Upper lobe of left lung (tissue), 6 donors: ENCODE measurements around the gene PADI1. TPM values are rescaled to one million over a fixed set of nuclear protein-coding genes. Genes with fewer than 3 reads are reported as not detected.

Experiments used
- ATAC-seq, 2 donors: fragments of 200-7000 bp; cut with Tn5 transposase; one replicate each; pipeline ENCODE4 v1.9.1; 2022; ENCODE audit warnings: mild to moderate bottlenecking in 2 of 2, moderate library complexity in 2 of 2; ENCODE audit not compliant: low FRiP score in 2 of 2
- DNase-seq, 2 donors: peaks; one replicate each; pipeline ENCODE4 v3.0.0-alpha.2; 2019 to 2020
- H3K27ac ChIP-seq, 4 donors: fragments of 200-600 bp; sonication (generic); one replicate each; pipeline ENCODE4 v1.5.1; 2016 to 2019
- H3K27me3 ChIP-seq, 4 donors: fragments of 200-600 bp; sonication (generic); one replicate each; pipeline ENCODE4 v1.5.1; 2017 to 2019
- H3K36me3 ChIP-seq, 4 donors: fragments of 200-600 bp; sonication (generic); one replicate each; pipeline ENCODE4 v1.5.1; 2016 to 2019
- H3K4me1 ChIP-seq, 4 donors: fragments of 200-600 bp; sonication (generic); one replicate each; pipeline ENCODE4 v1.5.1; 2018 to 2019
- H3K4me3 ChIP-seq, 4 donors: fragments of 200-600 bp; sonication (generic); one replicate each; pipeline ENCODE4 v1.5.1; 2017 to 2019; ENCODE audit warnings: mild to moderate bottlenecking in 2 of 4, moderate library complexity in 1 of 4
- H3K9me3 ChIP-seq, 4 donors: fragments of 200-600 bp; sonication (generic); one replicate each; pipeline ENCODE4 v1.5.1; 2018 to 2019
- EP300 ChIP-seq, 4 donors: sonication (generic); formaldehyde crosslinking; IDR thresholded peaks; one replicate each; pipeline ENCODE4 v1.5.1; 2017; ENCODE audit warnings: antibody characterized with exemption in 4 of 4, control low read depth in 2 of 4
- POLR2A ChIP-seq, 4 donors: fragments of 450-650 bp; IDR thresholded peaks; one replicate each; pipeline ENCODE4 v1.5.1; 2016 to 2017; ENCODE audit warnings: antibody characterized with exemption in 4 of 4, mild to moderate bottlenecking in 2 of 4
- POLR2AphosphoS5 ChIP-seq, 2 donors: sonication (generic); formaldehyde crosslinking; IDR thresholded peaks; one replicate each; pipeline ENCODE4 v1.5.1; 2017; ENCODE audit warnings: antibody characterized with exemption in 2 of 2
- WGBS, 2 donors: methylation state at CpG; one replicate each; pipeline ENCODE4 v1.1.5; 2017 to 2018; 5-methylcytosine and 5-hydroxymethylcytosine counted together
- total RNA-seq, 6 donors: library from RNA; depleted of rRNA in 4 of 6; stranded (reverse); fragments of >200 nt in 4 of 6; gene quantifications; one replicate each; pipeline versions ENCODE4 v1.1.0 to v1.2.1, GENCODE V29; 2016 to 2021
- TF ChIP-seq, protein P1 (sequence below), 6 experiments: fragments of 450-650 bp in 4 of 6; fragments of 200-600 bp in 2 of 6; sonication (generic) in 2 of 6; IDR thresholded peaks; one replicate each; pipeline ENCODE4 v1.5.1; 2016 to 2019; ENCODE audit warnings: antibody characterized with exemption in 6 of 6
- donor health status: DM: no; HTN: no; CAD: no; lungs with moderate emphysema.
- donor health status: DM: no; HTN: yes; CAD: no; lungs with severe emphysema.

The PADI1 gene
- total RNA-seq, 6 donors from 2014 or later, result not detected

DNA sequence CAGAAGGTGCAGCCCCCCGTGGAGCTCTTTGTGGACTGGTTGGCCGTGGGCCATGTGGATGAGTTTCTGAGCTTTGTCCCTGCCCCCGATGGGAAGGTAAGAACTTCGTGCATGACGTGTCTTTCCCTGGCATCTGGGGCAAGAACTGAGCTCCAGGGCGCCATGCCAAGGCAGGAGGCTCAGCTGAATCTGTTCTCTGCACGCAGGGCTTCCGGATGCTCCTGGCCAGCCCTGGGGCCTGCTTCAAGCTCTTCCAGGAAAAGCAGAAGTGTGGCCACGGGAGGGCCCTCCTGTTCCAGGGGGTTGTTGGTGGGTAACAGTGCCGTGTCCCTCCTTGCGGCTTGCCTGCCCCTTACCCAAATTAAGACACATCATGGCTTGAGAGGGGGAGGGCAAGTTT, 71.6 kb downstream of the PADI1 start:
- peak in 1 of 2 donors; percentile 62 for DNase-seq
- no peak for ATAC-seq
- peaks cover 0 to 1% (median 0%) of the 10 kb centered on the region in 4 donors for H3K4me1 ChIP-seq
- 52 to 66% methylated on average over 7 to 11 of the region's 11 CpGs for WGBS, 2 donors
- TF ChIP-seq POLR2A (IDR thresholded peaks at IDR 0.05) (no peak), POLR2AphosphoS5 (IDR thresholded peaks at IDR 0.05) (no peak), EP300 (IDR thresholded peaks at IDR 0.05) (no peak)
- TF ChIP-seq, protein P1, sequence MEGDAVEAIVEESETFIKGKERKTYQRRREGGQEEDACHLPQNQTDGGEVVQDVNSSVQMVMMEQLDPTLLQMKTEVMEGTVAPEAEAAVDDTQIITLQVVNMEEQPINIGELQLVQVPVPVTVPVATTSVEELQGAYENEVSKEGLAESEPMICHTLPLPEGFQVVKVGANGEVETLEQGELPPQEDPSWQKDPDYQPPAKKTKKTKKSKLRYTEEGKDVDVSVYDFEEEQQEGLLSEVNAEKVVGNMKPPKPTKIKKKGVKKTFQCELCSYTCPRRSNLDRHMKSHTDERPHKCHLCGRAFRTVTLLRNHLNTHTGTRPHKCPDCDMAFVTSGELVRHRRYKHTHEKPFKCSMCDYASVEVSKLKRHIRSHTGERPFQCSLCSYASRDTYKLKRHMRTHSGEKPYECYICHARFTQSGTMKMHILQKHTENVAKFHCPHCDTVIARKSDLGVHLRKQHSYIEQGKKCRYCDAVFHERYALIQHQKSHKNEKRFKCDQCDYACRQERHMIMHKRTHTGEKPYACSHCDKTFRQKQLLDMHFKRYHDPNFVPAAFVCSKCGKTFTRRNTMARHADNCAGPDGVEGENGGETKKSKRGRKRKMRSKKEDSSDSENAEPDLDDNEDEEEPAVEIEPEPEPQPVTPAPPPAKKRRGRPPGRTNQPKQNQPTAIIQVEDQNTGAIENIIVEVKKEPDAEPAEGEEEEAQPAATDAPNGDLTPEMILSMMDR (IDR thresholded peaks at IDR 0.05), result no peak
- H3K9me3 ChIP-seq, result no peaks in the 10 kb centered on the region
- no peaks in the 10 kb centered on the region for H3K36me3 ChIP-seq
- H3K27me3 ChIP-seq, result no peaks in the 10 kb centered on the region
- no peak overlapping the region for H3K4me3 ChIP-seq
- no peak overlapping the region for H3K27ac ChIP-seq

DNA sequence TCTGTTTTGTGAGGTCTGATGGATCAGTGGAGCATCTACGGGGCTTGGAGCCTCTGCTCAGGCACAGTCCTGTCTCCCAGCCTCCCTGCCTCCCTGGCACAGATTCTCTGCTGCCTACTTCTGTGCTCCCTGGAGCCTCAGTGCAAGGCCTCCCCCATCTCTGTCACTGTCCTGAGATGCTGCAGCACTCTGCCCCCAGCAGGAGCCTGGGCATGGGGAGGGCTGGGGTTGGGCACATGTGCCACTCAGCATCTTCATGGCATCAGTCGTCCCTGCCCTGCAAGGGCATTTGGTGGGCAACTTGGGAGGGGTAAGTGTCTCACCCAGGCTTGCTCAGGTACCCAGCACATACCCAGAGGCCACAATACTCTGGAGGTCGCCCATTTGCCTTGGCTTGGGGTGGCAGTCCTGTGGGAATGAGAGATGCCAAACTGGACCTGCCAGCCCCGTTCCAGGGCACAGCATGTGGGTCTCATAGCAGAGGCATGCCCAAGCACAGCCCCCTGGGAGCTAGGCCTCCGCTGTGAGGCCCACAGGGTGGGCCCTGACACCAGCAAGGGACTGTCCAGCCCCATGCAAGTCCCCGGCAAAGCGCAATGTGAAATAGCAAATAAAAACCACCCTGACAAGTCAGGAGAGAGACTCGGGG, 72.7 kb downstream of the PADI1 start:
- DNase-seq, result no peak
- H3K4me3 ChIP-seq, result no peak overlapping the region
- TF ChIP-seq, protein P1 (IDR thresholded peaks at IDR 0.05), result no peak
- no peak for TF ChIP-seq POLR2AphosphoS5 (IDR thresholded peaks at IDR 0.05)
- H3K4me1 ChIP-seq, result peaks cover 0 to 2% (median 0%) of the 10 kb centered on the region in 4 donors
- no peaks in the 10 kb centered on the region for H3K27me3 ChIP-seq
- no peak overlapping the region for H3K27ac ChIP-seq
- H3K9me3 ChIP-seq, result no peaks in the 10 kb centered on the region
- WGBS, 2 donors, result 74 to 85% methylated on average over 7 to 8 of the region's 8 CpGs
- no peaks in the 10 kb centered on the region for H3K36me3 ChIP-seq
- no peak for ATAC-seq

DNA sequence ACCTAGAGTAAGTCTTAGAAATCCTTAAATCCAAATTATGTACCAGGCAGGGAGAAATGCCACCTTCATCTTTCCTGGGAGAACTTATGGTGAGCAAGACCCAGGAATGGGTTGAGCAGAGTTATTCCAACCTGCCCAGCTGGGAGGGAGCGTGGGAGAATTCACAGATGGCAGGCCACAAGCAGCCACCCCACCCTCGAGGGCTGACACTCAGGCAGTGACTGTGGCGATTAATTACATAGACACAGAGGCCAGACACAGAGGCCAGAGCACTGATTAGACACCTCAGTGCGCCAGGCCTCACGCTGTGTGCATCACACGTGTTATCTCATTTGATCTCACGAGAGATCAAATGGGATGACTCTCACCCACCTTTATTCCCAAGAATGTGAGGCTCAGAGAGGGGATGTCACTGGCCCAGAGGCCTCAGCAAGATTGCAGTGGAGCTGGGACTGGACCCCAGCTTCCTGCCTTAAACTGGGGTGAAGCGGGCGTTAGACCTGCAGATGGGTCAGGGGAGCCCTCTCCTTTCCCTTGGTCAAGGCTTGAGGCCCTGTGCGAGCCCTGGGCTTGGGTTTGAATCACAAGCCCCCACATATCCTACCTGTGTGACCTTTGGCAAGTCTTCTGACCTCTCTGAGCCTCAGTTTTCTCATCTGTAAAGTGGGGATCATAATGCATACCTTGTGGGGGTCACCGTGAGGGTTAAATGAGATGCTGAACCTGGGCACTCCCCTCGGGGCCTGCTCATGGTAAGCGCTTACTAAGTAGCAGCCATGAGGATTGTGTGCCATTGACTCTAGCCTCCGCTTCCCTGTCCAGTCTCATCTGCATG, 74.3 kb downstream of the PADI1 start:
- WGBS, 2 donors, result 74 to 89% methylated on average over 14 of the region's 14 CpGs
- DNase-seq (no peak), ATAC-seq (no peak)
- no peak overlapping the region for H3K27ac ChIP-seq
- H3K27me3 ChIP-seq, result no peaks in the 10 kb centered on the region
- no peaks in the 10 kb centered on the region for H3K9me3 ChIP-seq
- H3K36me3 ChIP-seq, result no peaks in the 10 kb centered on the region
- TF ChIP-seq POLR2A (IDR thresholded peaks at IDR 0.05) (no peak), POLR2AphosphoS5 (IDR thresholded peaks at IDR 0.05) (no peak)
- H3K4me3 ChIP-seq, result no peak overlapping the region
- H3K4me1 ChIP-seq, result peaks cover 0 to 2% (median 0%) of the 10 kb centered on the region in 4 donors

DNA sequence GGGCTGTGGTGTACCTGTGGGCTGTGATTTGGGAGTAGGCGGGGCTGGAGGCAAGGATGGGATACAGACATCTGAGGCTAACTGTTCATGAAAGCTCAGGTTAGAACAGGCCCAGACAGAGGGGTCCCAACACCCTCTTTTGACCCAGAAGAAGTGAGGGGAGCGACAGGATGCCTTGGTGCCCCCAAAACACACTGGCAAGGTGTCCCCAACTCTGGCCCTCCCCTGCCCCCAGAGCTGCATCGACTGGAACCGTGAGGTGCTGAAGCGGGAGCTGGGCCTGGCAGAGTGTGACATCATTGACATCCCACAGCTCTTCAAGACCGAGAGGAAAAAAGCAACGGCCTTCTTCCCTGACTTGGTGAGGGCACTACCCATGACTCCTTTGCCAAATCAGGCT, 75.5 kb downstream of the PADI1 start:
- DNase-seq (no peak), ATAC-seq (no peak)
- TF ChIP-seq, protein P1 (IDR thresholded peaks at IDR 0.05), result no peak
- no peak for TF ChIP-seq EP300 (IDR thresholded peaks at IDR 0.05)
- TF ChIP-seq POLR2A (IDR thresholded peaks at IDR 0.05), result no peak
- TF ChIP-seq POLR2AphosphoS5 (IDR thresholded peaks at IDR 0.05), result no peak
- WGBS, 2 donors, result 73 to 76% methylated on average over 6 to 7 of the region's 7 CpGs
- Histone ChIP-seq H3K4me3 (no peak overlapping the region), H3K27me3 (no peaks in the 10 kb centered on the region), H3K9me3 (no peaks in the 10 kb centered on the region), H3K4me1 (peaks cover 0 to 2% (median 0%) of the 10 kb centered on the region in 4 donors), H3K27ac (no peak overlapping the region), H3K36me3 (no peaks in the 10 kb centered on the region)

DNA sequence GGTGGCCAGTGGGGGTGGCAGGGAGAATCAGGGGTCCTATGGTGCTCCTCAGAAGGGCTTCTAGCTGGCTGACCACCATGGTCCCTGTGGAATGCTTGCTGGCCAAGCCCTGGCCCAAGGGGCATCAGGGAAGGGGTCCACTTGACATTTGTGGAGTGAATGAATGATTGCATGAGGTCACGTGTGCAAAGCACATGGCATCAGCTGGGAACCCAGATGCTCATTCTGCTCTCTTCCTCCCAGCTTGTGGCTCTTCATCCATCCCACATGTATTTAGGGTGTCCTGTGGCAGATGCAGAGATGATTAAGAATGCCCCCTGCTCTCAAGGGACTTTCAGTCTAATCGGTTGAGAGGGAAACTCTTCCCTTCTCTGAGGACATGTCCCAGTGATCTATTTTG, 76.0 kb downstream of the PADI1 start:
- Histone ChIP-seq H3K27ac (no peak overlapping the region), H3K27me3 (no peaks in the 10 kb centered on the region), H3K9me3 (no peaks in the 10 kb centered on the region), H3K4me3 (no peak overlapping the region), H3K36me3 (no peaks in the 10 kb centered on the region), H3K4me1 (peaks cover 0 to 2% (median 0%) of the 10 kb centered on the region in 4 donors)
- DNase-seq (no peak), ATAC-seq (no peak)
- 63 to 73% methylated on average over 1 to 2 of the region's 2 CpGs for WGBS, 2 donors
- no peak for TF ChIP-seq EP300 (IDR thresholded peaks at IDR 0.05)
- TF ChIP-seq, protein P1 (IDR thresholded peaks at IDR 0.05), result no peak
- TF ChIP-seq POLR2AphosphoS5 (IDR thresholded peaks at IDR 0.05), result no peak
- no peak for TF ChIP-seq POLR2A (IDR thresholded peaks at IDR 0.05)
